Smooth muscle cell (in vitro differentiated cells): ENCODE measurements around the gene SLC30A3. TPM values are rescaled to one million over a fixed set of nuclear protein-coding genes. Genes with fewer than 3 reads are reported as not detected.
"Not testable (repeated sequence)": the region's sequence is repeated elsewhere in the genome, so short reads cannot be mapped to it uniquely, and the experiment has no call there.

Experiments
- DNase-seq: peaks from one replicate; lab custom pipeline; 2025; ENCODE audit not compliant: unreplicated experiment; lab: John Stamatoyannopoulos, UW
- H2AFZ ChIP-seq: fragments of 200-600 bp; sonication (generic); 2 replicates; pipeline ENCODE4 v1.6.0; 2016; ENCODE audit warnings: antibody characterized with exemption, low read depth, mild to moderate bottlenecking
- H3F3A ChIP-seq: fragments of 200-600 bp; sonication (generic); 2 replicates; pipeline ENCODE4 v1.6.0; 2017; ENCODE audit warnings: antibody characterized with exemption, low read depth
- H3K27ac ChIP-seq: fragments of 200-600 bp; sonication (generic); 2 replicates; pipeline ENCODE4 v1.5.1; 2016; ENCODE audit warnings: low read depth, mild to moderate bottlenecking
- H3K27me3 ChIP-seq: fragments of 200-600 bp; sonication (generic); 2 replicates; pipeline ENCODE4 v1.6.1; 2016; ENCODE audit warnings: low read depth, mild to moderate bottlenecking
- H3K36me3 ChIP-seq: fragments of 200-600 bp; sonication (generic); 2 replicates; pipeline ENCODE4 v1.5.1; 2016; ENCODE audit warnings: low read depth
- H3K4me1 ChIP-seq: fragments of 200-600 bp; sonication (generic); 2 replicates; pipeline ENCODE4 v1.5.1; 2016; ENCODE audit warnings: low read depth
- H3K4me2 ChIP-seq: fragments of 200-600 bp; sonication (generic); 2 replicates; pipeline ENCODE4 v1.6.0; 2016; ENCODE audit warnings: mild to moderate bottlenecking
- H3K4me3 ChIP-seq: fragments of 200-600 bp; sonication (generic); 2 replicates; pipeline ENCODE4 v1.5.1; 2016; ENCODE audit warnings: mild to moderate bottlenecking
- H3K79me2 ChIP-seq: fragments of 200-600 bp; sonication (generic); 2 replicates; pipeline ENCODE4 v1.6.0; 2016; ENCODE audit warnings: low read depth, mild to moderate bottlenecking
- H3K9ac ChIP-seq: fragments of 200-600 bp; sonication (generic); 2 replicates; pipeline ENCODE4 v1.6.0; 2016; ENCODE audit warnings: low read depth
- H3K9me3 ChIP-seq: fragments of 200-600 bp; sonication (generic); replicated peaks from 2 replicates; pipeline ENCODE4 v1.5.1; 2016; ENCODE audit warnings: low read depth
- H4K20me1 ChIP-seq: fragments of 200-600 bp; sonication (generic); 2 replicates; pipeline ENCODE4 v1.6.0; 2016; ENCODE audit warnings: low read depth
- CTCF ChIP-seq: fragments of 200-600 bp; sonication (generic); IDR thresholded peaks from 2 replicates; pipeline ENCODE4 v1.5.1; 2017; ENCODE audit warnings: borderline replicate concordance, mild to moderate bottlenecking, antibody characterized with exemption; ENCODE audit not compliant: insufficient read depth, poor library complexity, severe bottlenecking
- WGBS: methylation state at CpG from one replicate; pipeline ENCODE4 v1.1.7; 2016; ENCODE audit warnings: low lambda C conversion rate; 5-methylcytosine and 5-hydroxymethylcytosine counted together
- polyA plus RNA-seq: library from polyadenylated mRNA; unstranded; fragments of >200 nt; fragmentation: Nextera tagmentation; extraction: Ambion mirVana; gene quantifications from 2 replicates; pipeline ENCODE4 v1.2.1, GENCODE V29; 2016
- total RNA-seq: library from RNA; depleted of rRNA; stranded (reverse); fragments of >200 nt; gene quantifications from 2 replicates; pipeline ENCODE4 v1.2.3, GENCODE V29; 2014

SLC30A3 gene
- total and polyA plus RNA-seq, 2 experiments from 2014 or later, result 0.17 TPM; not detected in 1

GRCh38 chr2:27280826-27281225 lies 18.0 kb upstream of the SLC30A3 start:
- 79% methylated on average over 3 of the region's 3 CpGs for WGBS
- Histone ChIP-seq H3K9ac (no peak overlapping the region), H2AFZ (no peak overlapping the region), H3K27ac (no peak overlapping the region), H3K79me2 (no peaks in the 10 kb centered on the region), H3F3A (no peaks in the 10 kb centered on the region), H3K36me3 (no peaks in the 10 kb centered on the region), H3K9me3 (no peaks in the 10 kb centered on the region), H3K27me3 (peaks cover 11% of the 10 kb centered on the region), H3K4me1 (peaks cover 9% of the 10 kb centered on the region), H3K4me3 (no peak overlapping the region), H4K20me1 (no peaks in the 10 kb centered on the region), H3K4me2 (no peak overlapping the region)
- TF ChIP-seq CTCF, result no peak
- no peak for DNase-seq

- H3K4me3 ChIP-seq, result no peak overlapping the region
- H3K36me3 ChIP-seq, result no peaks in the 10 kb centered on the region
- H3K9ac ChIP-seq, result no peak overlapping the region
- no peak for DNase-seq
- WGBS, result 85% methylated on average over 1 of the region's 1 CpG
- no peaks in the 10 kb centered on the region for H4K20me1 ChIP-seq
- no peak overlapping the region for H2AFZ ChIP-seq
- no peak overlapping the region for H3K27ac ChIP-seq
- no peak for TF ChIP-seq CTCF
- no peak overlapping the region for H3K4me2 ChIP-seq
- peaks cover 15% of the 10 kb centered on the region for H3K27me3 ChIP-seq
- peaks cover 9% of the 10 kb centered on the region for H3K4me1 ChIP-seq
- no peaks in the 10 kb centered on the region for H3F3A ChIP-seq
- H3K9me3 ChIP-seq, result no peaks in the 10 kb centered on the region
- H3K79me2 ChIP-seq, result no peaks in the 10 kb centered on the region
These were observed 15.2 kb upstream of the SLC30A3 start for GRCh38 chr2:27278010-27278409.

GRCh38 chr2:27275211-27276150 lies 12.6 kb upstream of the SLC30A3 start, which contains the start of gene DNAJC5G:
Gene DNAJC5G (plus strand): TSS chr2:27275433. CDS start chr2:27276729, 1,296 bp downstream.
- H3K4me3 ChIP-seq, result no peak within 1 kb of the TSS
- no peaks in the 10 kb centered on the region for H4K20me1 ChIP-seq
- H2AFZ ChIP-seq, result no peak within 1 kb of the TSS
- peaks cover 15% of the 10 kb centered on the region for H3K27me3 ChIP-seq
- no peaks in the 10 kb centered on the region for H3K9me3 ChIP-seq
- H3K4me1 ChIP-seq, result no peaks in the 10 kb centered on the region
- H3K79me2 ChIP-seq, result no peaks in the 10 kb centered on the region
- H3K4me2 ChIP-seq, result no peak within 1 kb of the TSS
- WGBS, result 88% methylated on average over 39 of the region's 39 CpGs
- no peaks in the 10 kb centered on the region for H3F3A ChIP-seq
- no peak for DNase-seq
- no peak within 1 kb of the TSS for H3K9ac ChIP-seq
- H3K36me3 ChIP-seq, result no peaks in the 10 kb centered on the region
- TF ChIP-seq CTCF, result no peak
- no peak within 1 kb of the TSS for H3K27ac ChIP-seq

- H3K36me3 ChIP-seq, H3K9me3 ChIP-seq, H2AFZ ChIP-seq, H3K4me2 ChIP-seq, DNase-seq, H3K4me1 ChIP-seq, H4K20me1 ChIP-seq, H3K9ac ChIP-seq, H3F3A ChIP-seq, H3K4me3 ChIP-seq, H3K27ac ChIP-seq, H3K79me2 ChIP-seq: not testable (repeated sequence)
- peaks cover 29% of the 10 kb centered on the region for H3K27me3 ChIP-seq
- WGBS, result 91% methylated on average over 15 of the region's 15 CpGs
These were observed 10.0 kb upstream of the SLC30A3 start for GRCh38 chr2:27272537-27273522.
